Measurements from ENCODE around the gene DNASE1L1.

Gene DNASE1L1

GRCh38 chrX:154352012-154352401 lies 57.0 kb downstream of the DNASE1L1 start:
- DNase-seq (ENCODE audit: low read depth, low spot score), result no peak

Data from brain pericyte (primary cell).